HEK293 (cell line): ENCODE data around the gene TRAF3.
"Not testable (repeated sequence)": the region's sequence is repeated elsewhere in the genome, so short reads cannot be mapped to it uniquely, and the experiment has no call there.

Experiments used
- CTCF ChIP-seq: fragments of 450-650 bp; formaldehyde crosslinking; IDR thresholded peaks from 2 replicates; pipeline ENCODE4 v1.5.1; 2016; ENCODE audit warnings: missing biosample characterization, missing genetic modification characterization
- KLF10 ChIP-seq: fragments of 450-650 bp; IDR thresholded peaks from 2 replicates; pipeline ENCODE4 v1.5.1; 2018; ENCODE audit warnings: missing biosample characterization, mild to moderate bottlenecking, missing genetic modification characterization
- REPIN1 ChIP-seq: fragments of 450-650 bp; formaldehyde crosslinking; IDR thresholded peaks from 2 replicates; pipeline ENCODE4 v1.5.1; 2017; ENCODE audit warnings: missing biosample characterization, missing genetic modification characterization, low read depth
- TCF7L2 ChIP-seq: IDR thresholded peaks from 2 replicates; pipeline ENCODE4 v1.6.1; 2011; ENCODE audit warnings: low read depth, mild to moderate bottlenecking, inconsistent platforms, low read length, moderate library complexity, borderline replicate concordance
- ZBTB1 ChIP-seq: fragments of 450-650 bp; formaldehyde crosslinking; IDR thresholded peaks from 2 replicates; pipeline ENCODE4 v1.5.1; 2016; ENCODE audit warnings: missing biosample characterization, missing genetic modification characterization
- ZBTB10 ChIP-seq: fragments of 450-650 bp; formaldehyde crosslinking; IDR thresholded peaks from 2 replicates; pipeline ENCODE4 v1.5.1; 2016; ENCODE audit warnings: missing biosample characterization, missing genetic modification characterization
- ZNF510 ChIP-seq: fragments of 450-650 bp; formaldehyde crosslinking; IDR thresholded peaks from 2 replicates; pipeline ENCODE4 v1.5.1; 2018; ENCODE audit warnings: mild to moderate bottlenecking, missing genetic modification characterization, missing biosample characterization; ENCODE audit not compliant: insufficient replicate concordance
- ZNF549 ChIP-seq: fragments of 450-650 bp; IDR thresholded peaks from 2 replicates; pipeline ENCODE4 v1.5.1; 2018; ENCODE audit warnings: missing biosample characterization, missing genetic modification characterization, mild to moderate bottlenecking, inconsistent platforms, moderate library complexity
- ZSCAN16 ChIP-seq: fragments of 450-650 bp; formaldehyde crosslinking; IDR thresholded peaks from 2 replicates; pipeline ENCODE4 v1.5.1; 2016; ENCODE audit warnings: missing biosample characterization, missing genetic modification characterization
- TF ChIP-seq, protein P1 (sequence below): fragments of 450-650 bp; formaldehyde crosslinking; IDR thresholded peaks from 2 replicates; pipeline ENCODE4 v1.5.1; 2016; ENCODE audit warnings: missing biosample characterization, missing genetic modification characterization

GRCh38 chr14:102926840-102927239 lies 149.6 kb downstream of the TRAF3 start:
- TF ChIP-seq ZBTB1 (tag by site-specific recombination); ZBTB10 (tag by site-specific recombination); KLF10 (tag by site-specific recombination); ZNF549 (tag by site-specific recombination); CTCF (tag by site-specific recombination); TCF7L2; ZSCAN16 (tag by site-specific recombination); ZNF510; REPIN1: not testable (repeated sequence)
- TF ChIP-seq, protein P1, sequence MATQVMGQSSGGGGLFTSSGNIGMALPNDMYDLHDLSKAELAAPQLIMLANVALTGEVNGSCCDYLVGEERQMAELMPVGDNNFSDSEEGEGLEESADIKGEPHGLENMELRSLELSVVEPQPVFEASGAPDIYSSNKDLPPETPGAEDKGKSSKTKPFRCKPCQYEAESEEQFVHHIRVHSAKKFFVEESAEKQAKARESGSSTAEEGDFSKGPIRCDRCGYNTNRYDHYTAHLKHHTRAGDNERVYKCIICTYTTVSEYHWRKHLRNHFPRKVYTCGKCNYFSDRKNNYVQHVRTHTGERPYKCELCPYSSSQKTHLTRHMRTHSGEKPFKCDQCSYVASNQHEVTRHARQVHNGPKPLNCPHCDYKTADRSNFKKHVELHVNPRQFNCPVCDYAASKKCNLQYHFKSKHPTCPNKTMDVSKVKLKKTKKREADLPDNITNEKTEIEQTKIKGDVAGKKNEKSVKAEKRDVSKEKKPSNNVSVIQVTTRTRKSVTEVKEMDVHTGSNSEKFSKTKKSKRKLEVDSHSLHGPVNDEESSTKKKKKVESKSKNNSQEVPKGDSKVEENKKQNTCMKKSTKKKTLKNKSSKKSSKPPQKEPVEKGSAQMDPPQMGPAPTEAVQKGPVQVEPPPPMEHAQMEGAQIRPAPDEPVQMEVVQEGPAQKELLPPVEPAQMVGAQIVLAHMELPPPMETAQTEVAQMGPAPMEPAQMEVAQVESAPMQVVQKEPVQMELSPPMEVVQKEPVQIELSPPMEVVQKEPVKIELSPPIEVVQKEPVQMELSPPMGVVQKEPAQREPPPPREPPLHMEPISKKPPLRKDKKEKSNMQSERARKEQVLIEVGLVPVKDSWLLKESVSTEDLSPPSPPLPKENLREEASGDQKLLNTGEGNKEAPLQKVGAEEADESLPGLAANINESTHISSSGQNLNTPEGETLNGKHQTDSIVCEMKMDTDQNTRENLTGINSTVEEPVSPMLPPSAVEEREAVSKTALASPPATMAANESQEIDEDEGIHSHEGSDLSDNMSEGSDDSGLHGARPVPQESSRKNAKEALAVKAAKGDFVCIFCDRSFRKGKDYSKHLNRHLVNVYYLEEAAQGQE = not testable (repeated sequence)
